ENCODE measurements around the gene ZGPAT.

ZGPAT gene

GRCh38 chr20:63734111-63734945, 26.5 kb downstream of the ZGPAT start:
- no peak for DNase-seq

DNA sequence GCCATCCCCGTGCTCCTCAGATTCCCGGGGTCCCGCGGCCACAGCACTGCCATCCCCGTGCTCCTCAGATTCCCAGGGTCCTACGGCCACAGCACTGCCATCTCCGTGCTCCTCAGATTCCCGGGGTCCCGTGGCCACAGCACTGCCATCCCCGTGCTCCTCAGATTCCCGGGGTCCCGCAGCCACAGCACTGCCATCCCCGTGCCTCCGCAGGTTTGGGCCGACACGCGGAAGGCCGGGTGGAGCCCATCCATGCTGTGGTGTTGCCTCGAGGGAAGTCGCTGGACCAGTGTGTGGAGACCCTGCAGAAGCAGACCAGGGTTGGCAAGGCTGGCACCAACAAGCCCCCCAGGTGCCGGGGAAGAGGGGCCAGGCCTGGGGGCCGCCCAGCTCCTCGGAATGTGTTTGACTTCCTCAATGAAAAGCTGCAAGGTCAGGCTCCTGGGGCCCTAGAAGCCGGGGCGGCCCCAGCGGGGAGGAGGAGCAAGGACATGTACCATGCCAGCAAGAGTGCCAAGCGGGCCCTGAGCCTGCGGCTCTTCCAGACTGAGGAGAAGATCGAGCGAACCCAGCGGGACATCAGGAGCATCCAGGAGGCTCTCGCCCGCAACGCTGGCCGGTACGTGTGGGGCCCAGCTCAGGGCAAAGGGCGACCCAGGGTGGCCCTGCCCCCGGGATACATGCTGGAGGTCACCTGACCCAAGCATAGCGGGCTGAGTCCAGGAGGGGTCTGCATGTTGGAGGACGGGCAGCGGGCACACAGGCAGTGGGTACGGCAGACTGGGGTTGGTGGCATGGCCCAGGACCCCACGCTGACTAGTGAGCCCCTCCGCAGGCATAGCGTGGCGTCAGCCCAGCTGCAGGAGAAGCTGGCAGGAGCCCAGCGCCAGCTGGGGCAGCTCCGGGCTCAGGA, 27.4 kb downstream of the ZGPAT start:
- no peak for DNase-seq

DNA sequence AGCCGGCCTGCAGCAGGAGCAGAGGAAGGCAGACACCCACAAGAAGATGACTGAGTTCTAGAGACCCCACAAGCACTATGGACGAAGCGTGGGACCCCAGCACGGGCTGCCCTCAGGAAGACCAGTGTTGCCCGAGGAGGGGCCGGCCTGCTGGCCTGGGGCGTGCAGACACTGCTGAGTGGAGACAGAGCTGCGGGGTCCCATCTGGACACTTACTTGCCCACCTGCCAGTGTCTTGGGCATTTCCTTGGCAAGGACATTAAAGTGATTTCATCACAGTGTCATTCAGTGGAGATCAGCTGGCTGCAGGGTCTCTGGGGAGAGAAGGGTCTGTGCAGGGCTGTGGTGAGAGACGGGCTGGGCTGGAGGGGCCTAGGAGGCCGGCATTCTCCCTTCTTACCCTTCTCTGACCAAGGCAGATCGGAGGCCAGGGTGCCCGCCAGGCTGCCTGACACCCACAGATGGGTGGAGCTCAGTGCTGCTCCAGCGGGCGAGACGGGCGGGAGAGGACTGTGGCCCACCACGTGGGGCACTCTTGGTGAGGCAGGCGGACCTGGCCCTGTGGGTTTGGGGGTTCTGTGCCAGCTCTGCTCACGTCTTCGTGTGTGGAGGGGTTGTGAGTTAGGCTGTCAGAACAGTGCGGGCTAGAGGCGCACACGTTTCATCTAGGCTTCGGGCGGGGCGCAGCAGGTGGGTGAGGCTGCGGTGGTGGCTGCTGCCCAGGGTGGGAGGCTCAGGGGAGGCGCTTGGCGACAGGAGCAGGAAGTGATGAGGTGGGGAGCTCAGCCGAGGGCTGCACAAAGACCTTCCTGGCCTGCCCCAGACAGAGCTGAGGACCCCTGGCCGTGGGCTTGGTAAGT, 28.2 kb downstream of the ZGPAT start, which contains the start of gene LIME1:
LIME1 (plus strand) TSS at position 806 of the 860 bp plus-strand sequence. CDS start 886 bp downstream, outside the sequence.
- DNase-seq: no peak

DNA sequence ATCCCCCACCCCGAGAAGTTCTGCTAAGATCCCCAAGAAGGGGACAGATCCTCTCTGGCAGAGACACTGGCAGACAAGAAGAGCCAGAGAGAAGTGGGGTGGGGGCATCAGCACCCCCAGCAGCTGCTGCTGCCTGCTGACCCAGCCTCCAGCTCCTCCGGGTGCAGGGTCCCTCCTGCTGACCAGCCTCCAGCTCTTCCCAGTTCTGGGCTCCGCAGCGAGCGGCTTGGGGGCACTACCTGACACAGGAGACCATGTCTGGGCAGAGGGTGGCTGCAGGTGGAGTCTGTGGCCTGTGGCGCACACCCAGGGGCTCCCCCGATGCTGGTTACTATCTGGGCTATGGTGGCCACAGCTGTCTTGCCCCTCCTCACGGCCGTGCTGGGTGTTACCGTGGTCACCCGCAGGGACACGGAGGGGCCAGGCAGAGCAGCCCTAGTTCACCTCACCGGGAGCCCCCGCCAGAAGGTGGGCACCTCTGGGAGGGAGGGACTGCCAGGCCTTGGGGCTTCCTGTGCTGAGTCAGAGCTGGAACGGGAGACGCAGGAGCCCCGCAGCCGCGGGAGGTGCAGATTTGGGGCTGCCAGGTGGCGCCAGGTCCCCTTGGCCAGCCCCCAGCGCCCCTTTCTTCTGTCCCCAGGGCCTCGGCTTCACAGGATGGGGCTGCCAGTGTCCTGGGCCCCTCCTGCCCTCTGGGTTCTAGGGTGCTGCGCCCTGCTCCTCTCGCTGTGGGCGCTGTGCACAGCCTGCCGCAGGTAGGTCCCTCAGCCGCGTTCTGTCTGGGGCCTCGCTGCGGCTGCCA, 29.3 kb downstream of the ZGPAT start:
- no peak for DNase-seq

- DNase-seq: no peak
These were observed 29.8 kb downstream of the ZGPAT start for GRCh38 chr20:63737695-63737944.

DNA sequence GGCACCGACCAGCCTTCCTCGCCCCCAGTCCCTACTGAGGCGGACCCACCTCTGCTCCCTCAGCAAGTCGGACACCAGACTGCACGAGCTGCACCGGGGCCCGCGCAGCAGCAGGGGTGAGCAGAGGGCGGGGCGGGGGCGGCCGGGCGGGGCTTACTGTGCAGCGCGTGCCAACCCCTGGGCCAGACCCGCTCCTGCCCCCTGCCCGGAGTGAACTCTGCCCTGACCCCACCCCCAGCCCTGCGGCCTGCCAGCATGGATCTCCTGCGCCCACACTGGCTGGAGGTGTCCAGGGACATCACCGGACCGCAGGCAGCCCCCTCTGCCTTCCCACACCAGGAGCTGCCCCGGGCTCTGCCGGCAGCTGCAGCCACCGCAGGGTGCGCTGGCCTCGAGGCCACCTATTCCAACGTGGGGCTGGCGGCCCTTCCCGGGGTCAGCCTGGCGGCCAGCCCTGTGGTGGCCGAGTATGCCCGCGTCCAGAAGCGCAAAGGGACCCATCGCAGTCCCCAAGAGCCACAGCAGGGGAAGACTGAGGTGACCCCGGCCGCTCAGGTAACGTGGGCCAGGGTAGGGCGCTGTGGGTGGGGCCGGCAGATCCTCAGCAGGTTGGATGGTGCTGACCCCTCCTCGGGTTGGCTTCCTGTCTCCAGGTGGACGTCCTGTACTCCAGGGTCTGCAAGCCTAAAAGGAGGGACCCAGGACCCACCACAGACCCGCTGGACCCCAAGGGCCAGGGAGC, 30.3 kb downstream of the ZGPAT start:
- no peak for DNase-seq

- no peak for DNase-seq
These were observed 30.9 kb downstream of the ZGPAT start for GRCh38 chr20:63738687-63739129.

DNA sequence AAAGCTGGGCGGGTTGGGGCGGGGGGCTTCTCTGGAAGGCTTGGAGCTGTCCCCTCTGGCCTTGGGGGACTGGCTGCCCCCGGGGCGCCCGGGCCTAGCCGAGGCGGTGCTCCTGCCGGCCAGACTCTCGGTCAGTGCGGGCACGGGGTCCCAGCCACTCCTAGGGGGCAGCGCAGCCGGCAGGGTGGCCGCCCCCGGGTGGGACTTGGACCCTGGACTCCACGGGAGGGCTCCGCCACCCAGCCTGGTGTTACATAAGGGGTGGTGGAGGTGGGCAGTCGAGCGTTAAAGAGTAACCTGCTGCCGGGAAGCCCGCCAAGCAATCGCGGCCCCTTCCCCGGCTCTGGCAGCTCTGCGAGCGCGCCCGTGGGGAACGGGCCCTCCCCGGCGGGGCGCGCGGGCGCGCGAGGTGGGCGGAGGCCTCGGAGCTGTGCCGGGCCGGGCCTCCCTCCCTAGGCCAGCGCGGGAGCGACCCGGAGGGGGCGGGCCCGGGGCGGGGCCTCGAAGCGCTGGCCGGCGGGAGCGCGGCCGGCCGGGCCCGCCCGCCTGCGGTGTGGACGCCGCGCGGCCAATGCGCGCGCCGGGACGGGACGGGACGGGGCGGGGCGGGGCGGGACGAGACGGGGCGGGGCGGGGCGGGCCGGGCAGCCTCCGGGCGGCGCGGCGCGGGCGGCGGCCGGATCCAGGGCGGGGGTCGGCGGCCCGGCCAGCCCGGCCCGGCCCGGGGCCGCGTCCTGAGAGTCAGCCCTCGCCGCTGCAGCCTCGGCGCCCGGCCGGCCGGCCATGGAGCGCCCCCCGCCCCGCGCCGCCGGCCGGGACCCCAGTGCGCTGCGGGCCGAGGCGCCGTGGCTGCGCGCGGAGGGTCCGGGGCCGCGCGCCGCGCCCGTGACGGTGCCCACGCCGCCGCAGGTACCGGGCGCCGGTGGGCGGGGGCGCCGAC, 31.6 kb downstream of the ZGPAT start, which contains the start of gene SLC2A4RG:
SLC2A4RG (plus strand) TSS at position 647 of the 940 bp plus-strand sequence; CDS start at position 784, 137 bp downstream.
- peak; percentile 51 for DNase-seq

DNA sequence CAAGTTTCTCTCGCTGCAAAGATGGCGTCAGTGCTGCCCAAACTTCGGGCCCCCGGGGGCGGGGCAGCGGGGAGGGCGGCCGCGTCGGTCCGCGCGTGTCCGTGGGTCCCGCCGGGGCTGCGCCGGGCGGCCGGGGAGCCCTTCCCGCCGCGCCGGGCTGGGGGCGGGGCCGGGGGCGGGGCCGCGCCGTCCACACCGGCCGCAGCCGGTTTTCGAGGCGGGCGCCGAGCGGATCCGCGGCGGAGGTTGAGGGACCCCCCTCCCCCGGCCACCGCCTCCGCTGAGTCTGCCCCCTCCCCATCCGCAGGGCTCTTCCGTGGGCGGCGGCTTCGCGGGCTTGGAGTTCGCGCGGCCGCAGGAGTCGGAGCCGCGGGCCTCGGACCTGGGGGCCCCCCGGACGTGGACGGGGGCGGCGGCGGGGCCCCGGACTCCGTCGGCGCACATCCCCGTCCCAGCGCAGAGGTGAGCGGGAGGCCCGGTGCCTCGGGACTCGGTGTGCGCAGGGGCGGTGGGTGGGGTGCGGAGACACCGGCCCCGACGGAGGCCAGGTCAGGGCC, 32.3 kb downstream of the ZGPAT start:
- peak; percentile 34 for DNase-seq

- DNase-seq: peak; percentile 52
These were observed 33.0 kb downstream of the ZGPAT start for GRCh38 chr20:63740627-63741353.

DNA sequence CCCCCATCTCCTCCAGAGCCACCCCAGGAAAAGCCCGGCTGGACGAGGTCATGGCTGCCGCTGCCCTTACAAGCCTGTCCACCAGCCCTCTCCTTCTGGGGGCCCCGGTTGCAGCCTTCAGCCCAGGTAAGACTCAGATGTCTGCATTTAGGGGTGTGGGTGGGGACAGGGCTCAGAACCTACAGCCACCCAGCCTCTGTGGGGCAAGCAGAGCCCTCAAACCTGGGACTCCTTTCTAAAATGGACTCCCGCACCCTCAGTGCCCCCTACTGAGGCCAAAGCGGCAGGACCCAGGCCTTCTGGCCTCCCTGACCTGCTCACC, 33.5 kb downstream of the ZGPAT start:
- no peak for DNase-seq

DNA sequence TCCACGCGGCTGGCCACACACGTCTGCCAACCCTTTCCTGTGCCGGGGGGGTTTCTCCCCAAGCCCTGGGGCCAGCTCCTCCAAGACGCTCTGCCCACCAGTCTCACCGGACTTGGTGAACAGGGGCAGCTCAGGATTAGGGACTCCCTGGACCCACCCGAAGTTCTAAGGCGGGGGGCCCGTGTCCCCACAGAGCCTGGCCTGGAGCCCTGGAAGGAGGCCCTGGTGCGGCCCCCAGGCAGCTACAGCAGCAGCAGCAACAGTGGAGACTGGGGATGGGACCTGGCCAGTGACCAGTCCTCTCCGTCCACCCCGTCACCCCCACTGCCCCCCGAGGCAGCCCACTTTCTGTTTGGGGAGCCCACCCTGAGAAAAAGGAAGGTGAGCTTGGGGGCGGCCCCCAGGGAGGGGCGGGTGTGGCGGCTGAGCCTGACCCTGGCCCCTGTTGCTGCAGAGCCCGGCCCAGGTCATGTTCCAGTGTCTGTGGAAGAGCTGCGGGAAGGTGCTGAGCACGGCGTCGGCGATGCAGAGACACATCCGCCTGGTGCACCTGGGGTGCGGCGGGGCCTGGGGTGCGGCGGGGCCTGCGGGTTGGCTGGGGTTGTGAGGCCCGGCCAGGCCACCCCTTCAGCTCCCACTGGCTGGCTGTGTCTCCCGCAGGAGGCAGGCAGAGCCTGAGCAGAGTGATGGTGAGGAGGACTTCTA, 34.0 kb downstream of the ZGPAT start:
- no peak for DNase-seq

GRCh38 chr20:63742381-63743024, 34.7 kb downstream of the ZGPAT start:
- DNase-seq: no peak

DNA sequence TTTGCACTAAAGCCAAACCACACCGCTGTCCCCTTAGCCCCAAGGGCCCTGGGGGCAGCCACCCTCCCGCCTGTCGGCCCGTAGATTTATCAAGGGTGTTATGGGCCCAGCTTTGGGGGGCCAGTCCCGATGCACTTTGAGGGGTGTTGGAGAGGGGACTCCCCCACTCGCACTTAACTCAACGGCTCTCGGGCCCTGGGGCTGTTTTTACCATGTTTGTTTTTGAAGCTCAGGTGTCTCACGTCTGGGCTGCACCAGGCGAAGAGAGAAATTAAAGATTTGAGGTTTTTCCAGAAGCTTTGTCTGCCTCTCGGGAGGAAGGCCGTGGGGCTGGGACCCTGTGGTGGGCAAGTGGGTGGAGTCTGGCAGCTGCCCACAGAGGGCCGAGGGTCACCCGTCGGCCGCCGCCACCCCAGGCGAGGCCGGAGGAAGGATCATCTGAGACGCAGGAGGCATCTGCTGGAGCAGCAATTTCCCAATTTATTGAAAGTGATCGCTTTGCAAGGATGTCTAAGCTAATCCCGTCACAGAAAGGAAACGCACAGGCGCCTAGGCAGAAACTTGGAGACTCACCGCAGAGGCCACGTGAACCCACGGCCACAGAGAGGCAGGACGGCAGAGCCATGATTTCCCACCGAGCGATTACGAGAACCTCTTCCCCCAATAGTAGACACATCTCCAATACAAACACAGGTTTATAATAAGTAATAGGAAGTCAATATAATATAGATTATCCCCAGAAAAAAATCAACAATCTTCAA, 35.6 kb downstream of the ZGPAT start:
- DNase-seq: no peak

GRCh38 chr20:63744158-63744557, 36.3 kb downstream of the ZGPAT start:
- DNase-seq: no peak

DNA sequence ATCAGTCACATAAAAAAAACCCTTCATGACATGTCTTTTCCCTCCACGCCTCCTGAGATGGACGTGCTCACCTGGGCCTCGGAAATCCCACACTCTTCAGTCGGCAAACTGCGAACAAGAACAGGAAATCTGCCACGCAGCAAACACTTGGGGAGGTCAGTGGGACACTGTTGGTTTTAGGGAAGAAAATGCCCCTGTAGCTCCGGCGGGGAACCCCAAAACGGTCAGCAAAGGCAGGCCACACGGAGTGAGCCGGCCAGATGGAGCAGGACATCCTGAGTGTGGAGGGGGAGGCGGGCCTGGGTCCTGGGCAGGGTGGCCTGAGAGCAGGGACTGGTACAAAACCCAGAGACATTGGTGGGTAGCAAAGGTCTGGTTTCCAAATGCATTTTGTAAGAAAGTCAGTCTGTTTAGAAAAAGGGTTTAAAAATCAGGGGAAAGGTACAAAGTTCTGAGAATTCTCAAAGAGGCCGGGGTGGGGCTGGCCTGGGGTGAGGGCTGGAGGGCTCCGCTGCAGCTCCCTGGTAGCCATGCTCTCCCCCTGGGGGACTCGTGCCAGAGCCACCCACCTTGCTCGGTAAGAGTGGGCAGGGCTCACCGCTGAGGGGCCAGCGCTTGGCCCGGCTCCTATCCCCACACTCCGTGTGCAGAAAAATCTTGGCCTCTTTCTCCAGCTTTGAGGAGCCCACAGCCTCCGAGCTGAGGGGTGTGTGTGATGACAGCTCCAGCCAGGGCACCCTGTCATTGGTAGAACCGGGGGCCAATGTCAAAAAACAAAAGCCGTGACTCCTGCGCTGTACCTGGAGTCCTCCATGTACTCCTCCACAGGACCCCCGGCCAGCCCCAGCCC, 37.0 kb downstream of the ZGPAT start:
- DNase-seq: no peak

Measured in NCI-H1092 (cell line).